T-helper 2 cell treated with Interferon-gamma antibody and Interleukin-4, amounts not matched to agents 5 μg/mL and 100 μg/mL, for 36 hours (primary cell): Measurements from ENCODE around the gene ZNF423.

ENCODE experiments used
- DNase-seq: peaks from one replicate; pipeline ENCODE4 v3.0.0; 2021; ENCODE audit warnings: low spot score
- H3K27ac Mint-ChIP-seq: one replicate; pipeline ENCODE4 v1.8.0; 2021; ENCODE audit warnings: mild to moderate bottlenecking, mixed read lengths
- H3K27me3 Mint-ChIP-seq: one replicate; pipeline ENCODE4 v1.8.0; 2021; ENCODE audit warnings: low read depth, mixed read lengths
- H3K36me3 Mint-ChIP-seq: one replicate; pipeline ENCODE4 v1.8.0; 2021; ENCODE audit warnings: low read depth, mixed read lengths
- H3K4me1 Mint-ChIP-seq: one replicate; pipeline ENCODE4 v1.8.0; 2021; ENCODE audit warnings: low read depth, mixed read lengths
- H3K4me3 Mint-ChIP-seq: one replicate; pipeline ENCODE4 v1.8.0; 2022; ENCODE audit warnings: mild to moderate bottlenecking, moderate library complexity, mixed read lengths
- H3K9me3 Mint-ChIP-seq: one replicate; pipeline ENCODE4 v1.8.0; 2021; ENCODE audit warnings: mixed read lengths

ZNF423 gene

GRCh38 chr16:49483651-49484450 lies 372.1 kb downstream of the ZNF423 start:
- DNase-seq = no peak
- H3K4me3 Mint-ChIP-seq = no peak overlapping the region
- H3K9me3 Mint-ChIP-seq = no peaks in the 10 kb centered on the region
- peaks cover 25% of the 10 kb centered on the region for H3K27me3 Mint-ChIP-seq
- no peak overlapping the region for H3K27ac Mint-ChIP-seq
- H3K4me1 Mint-ChIP-seq = no peaks in the 10 kb centered on the region
- H3K36me3 Mint-ChIP-seq = no peaks in the 10 kb centered on the region

DNA sequence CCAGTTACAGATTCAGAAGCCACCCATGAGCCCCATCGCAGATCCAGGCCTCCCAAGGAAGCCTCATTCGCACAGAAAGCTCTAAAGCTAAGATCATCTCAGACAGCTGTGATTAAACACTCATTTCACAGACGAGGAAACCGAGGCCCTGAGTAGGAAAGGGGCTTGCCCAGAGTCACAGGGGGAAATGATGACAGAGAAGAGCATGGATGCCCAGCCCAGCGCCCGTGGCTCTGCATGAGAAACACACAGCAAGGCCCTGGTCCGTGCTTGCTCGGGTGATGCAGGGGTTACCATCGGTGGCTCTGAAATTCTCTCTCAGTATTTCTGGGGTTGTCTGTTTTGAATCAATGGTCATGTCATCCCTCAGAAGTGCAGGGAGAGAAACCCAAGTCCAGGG lies 372.7 kb downstream of the ZNF423 start:
- no peaks in the 10 kb centered on the region for H3K4me1 Mint-ChIP-seq
- no peak overlapping the region for H3K4me3 Mint-ChIP-seq
- no peaks in the 10 kb centered on the region for H3K36me3 Mint-ChIP-seq
- H3K27ac Mint-ChIP-seq = no peak overlapping the region
- H3K9me3 Mint-ChIP-seq = no peaks in the 10 kb centered on the region
- H3K27me3 Mint-ChIP-seq = peaks cover 25% of the 10 kb centered on the region
- no peak for DNase-seq

DNA sequence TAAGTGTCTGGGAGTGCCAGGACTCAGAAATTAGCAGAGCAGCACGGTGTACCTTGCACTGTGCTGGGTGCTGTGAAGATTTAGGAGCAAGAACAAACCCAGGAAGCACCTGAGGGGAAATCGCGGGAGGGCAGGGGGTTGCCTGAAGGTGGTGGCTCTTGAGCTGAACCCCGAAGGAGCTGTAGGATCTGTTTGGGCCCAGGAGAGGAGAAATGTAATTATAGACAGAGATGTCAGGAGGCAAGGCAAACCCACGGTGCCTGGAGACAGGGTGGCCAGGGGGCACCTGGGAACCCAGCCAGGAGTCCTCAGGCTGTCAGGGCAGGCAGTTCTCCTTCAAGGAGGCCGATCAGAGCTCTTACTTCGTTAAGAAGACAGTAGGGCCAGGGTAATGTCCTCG lies 373.2 kb downstream of the ZNF423 start:
- Mint-ChIP-seq H3K4me3 (no peak overlapping the region), H3K4me1 (no peaks in the 10 kb centered on the region), H3K27ac (no peak overlapping the region), H3K27me3 (peaks cover 25% of the 10 kb centered on the region), H3K9me3 (no peaks in the 10 kb centered on the region), H3K36me3 (no peaks in the 10 kb centered on the region)
- DNase-seq = no peak

DNA sequence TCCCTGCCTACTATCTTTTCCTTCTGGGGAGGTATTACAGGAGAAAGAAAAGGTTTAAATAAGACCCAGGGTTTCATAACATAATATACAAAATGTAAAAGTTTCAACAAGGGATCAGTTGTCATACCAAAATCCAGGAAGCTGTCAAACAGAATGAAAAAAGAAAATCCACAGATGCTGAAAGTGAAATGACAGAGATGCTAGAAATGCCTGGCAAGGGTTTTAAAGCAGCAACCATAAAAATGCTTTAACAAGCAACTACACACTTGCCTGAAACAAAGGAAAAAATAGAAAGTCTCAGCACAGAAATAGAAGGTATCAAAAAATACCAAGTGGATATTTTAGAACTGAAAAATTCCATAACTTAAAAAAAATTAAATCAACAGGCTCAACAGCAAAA lies 377.3 kb downstream of the ZNF423 start:
- H3K27ac Mint-ChIP-seq = no peak overlapping the region
- H3K9me3 Mint-ChIP-seq = no peaks in the 10 kb centered on the region
- no peak for DNase-seq
- H3K4me1 Mint-ChIP-seq = no peaks in the 10 kb centered on the region
- H3K4me3 Mint-ChIP-seq = no peak overlapping the region
- no peaks in the 10 kb centered on the region for H3K36me3 Mint-ChIP-seq
- H3K27me3 Mint-ChIP-seq = peaks cover 21% of the 10 kb centered on the region

DNA sequence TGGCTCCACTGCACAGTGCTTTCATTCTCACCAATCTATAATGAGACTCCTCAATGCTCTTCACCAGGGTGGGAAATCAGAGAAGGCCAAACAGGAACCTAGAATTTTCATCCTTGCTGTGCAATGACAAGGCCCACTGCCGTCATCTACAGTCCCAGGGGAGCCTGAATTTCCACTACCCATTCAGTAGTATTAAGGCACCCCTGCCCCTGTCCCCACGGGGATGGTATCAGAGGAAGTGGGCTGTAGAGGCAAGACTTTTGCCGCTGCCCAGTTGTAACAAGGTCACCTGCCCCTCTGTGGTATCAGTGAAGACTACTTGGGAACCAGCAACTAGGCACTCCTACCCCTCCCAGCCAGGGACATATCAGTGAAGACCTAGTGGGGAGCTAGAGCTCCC lies 377.8 kb downstream of the ZNF423 start:
- DNase-seq = no peak
- Mint-ChIP-seq H3K4me1 (no peaks in the 10 kb centered on the region), H3K27me3 (peaks cover 19% of the 10 kb centered on the region), H3K27ac (no peak overlapping the region), H3K9me3 (no peaks in the 10 kb centered on the region), H3K4me3 (no peak overlapping the region), H3K36me3 (no peaks in the 10 kb centered on the region)

GRCh38 chr16:49477250-49477895 lies 378.5 kb downstream of the ZNF423 start:
- no peak for DNase-seq

DNA sequence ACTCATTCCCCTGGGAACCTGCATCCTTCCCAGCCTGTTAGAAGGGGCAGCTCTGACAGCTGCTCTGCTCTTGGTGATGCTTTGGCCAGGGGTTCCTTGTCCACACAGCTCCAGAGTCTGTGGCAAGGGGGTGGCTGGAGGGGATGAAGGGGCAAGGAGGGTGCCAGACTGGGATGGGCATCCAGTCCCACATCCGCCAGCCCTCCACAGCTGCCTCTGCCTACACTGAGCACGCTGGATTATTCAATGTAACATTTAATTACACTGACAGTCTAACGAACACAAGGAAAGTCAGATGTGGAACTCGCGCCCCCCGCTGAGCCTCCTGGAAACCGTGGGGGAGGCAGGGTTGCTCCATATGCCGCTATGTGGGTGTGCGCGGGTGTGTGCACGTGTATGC lies 381.2 kb downstream of the ZNF423 start:
- Mint-ChIP-seq H3K4me1 (no peaks in the 10 kb centered on the region), H3K27me3 (peaks cover 5% of the 10 kb centered on the region), H3K27ac (no peak overlapping the region), H3K36me3 (no peaks in the 10 kb centered on the region), H3K9me3 (no peaks in the 10 kb centered on the region), H3K4me3 (no peak overlapping the region)
- DNase-seq = no peak

More at GRCh38 chr16:49477250-49477895, 378.5 kb downstream of the ZNF423 start:
- peaks cover 14% of the 10 kb centered on the region for H3K27me3 Mint-ChIP-seq
- H3K4me3 Mint-ChIP-seq = no peak overlapping the region
- no peak overlapping the region for H3K27ac Mint-ChIP-seq
- H3K4me1 Mint-ChIP-seq = no peaks in the 10 kb centered on the region
- H3K36me3 Mint-ChIP-seq = no peaks in the 10 kb centered on the region
- no peaks in the 10 kb centered on the region for H3K9me3 Mint-ChIP-seq

- H3K4me1 Mint-ChIP-seq = no peaks in the 10 kb centered on the region
- peaks cover 5% of the 10 kb centered on the region for H3K27me3 Mint-ChIP-seq
- H3K36me3 Mint-ChIP-seq = no peaks in the 10 kb centered on the region
- H3K27ac Mint-ChIP-seq = no peak overlapping the region
- DNase-seq = no peak
- no peak overlapping the region for H3K4me3 Mint-ChIP-seq
- H3K9me3 Mint-ChIP-seq = no peaks in the 10 kb centered on the region
Observed at GRCh38 chr16:49473773-49474172, 382.1 kb downstream of the ZNF423 start.

- peaks cover 5% of the 10 kb centered on the region for H3K27me3 Mint-ChIP-seq
- DNase-seq = no peak
- H3K27ac Mint-ChIP-seq = no peak overlapping the region
- no peaks in the 10 kb centered on the region for H3K4me1 Mint-ChIP-seq
- H3K36me3 Mint-ChIP-seq = no peaks in the 10 kb centered on the region
- no peaks in the 10 kb centered on the region for H3K9me3 Mint-ChIP-seq
- no peak overlapping the region for H3K4me3 Mint-ChIP-seq
Observed at GRCh38 chr16:49473131-49473530, 382.8 kb downstream of the ZNF423 start.

GRCh38 chr16:49472598-49472997 lies 383.3 kb downstream of the ZNF423 start:
- H3K9me3 Mint-ChIP-seq = no peaks in the 10 kb centered on the region
- H3K27ac Mint-ChIP-seq = no peak overlapping the region
- H3K36me3 Mint-ChIP-seq = no peaks in the 10 kb centered on the region
- peaks cover 5% of the 10 kb centered on the region for H3K27me3 Mint-ChIP-seq
- H3K4me1 Mint-ChIP-seq = no peaks in the 10 kb centered on the region
- no peak for DNase-seq
- H3K4me3 Mint-ChIP-seq = no peak overlapping the region

DNA sequence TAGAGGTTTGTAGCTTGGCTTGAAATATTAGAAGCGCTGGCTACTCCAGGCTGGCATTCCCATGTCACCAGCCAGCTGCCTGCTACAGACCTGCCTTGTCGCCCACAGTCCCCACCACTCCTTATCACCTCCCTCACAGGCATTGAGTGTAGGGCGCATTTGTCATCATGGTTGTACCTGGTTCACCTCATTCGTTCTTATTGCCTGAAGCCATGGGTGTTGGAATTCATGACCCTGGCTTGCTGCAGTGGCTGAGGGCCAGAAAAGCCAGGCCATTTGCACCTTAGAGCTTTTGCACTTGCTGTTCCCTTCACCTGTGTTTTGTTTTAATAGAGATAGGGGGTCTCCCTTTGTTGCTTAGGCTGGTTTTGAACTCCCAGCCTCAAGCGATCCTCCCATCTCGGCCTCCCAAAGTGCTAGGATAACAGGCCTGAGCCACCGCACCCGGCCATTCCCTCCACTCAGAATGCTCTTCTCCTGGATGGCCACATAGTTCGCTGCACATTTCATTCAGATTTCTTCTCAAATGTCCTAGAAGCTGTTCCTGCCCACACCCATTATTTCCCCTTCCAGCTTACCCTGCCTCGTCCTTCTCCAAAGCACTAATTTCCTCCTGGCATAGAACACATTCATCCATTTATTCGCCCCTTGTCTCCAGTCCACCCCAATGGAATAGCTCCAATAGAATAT lies 384.7 kb downstream of the ZNF423 start:
- Mint-ChIP-seq H3K4me1 (no peaks in the 10 kb centered on the region), H3K36me3 (no peaks in the 10 kb centered on the region), H3K27me3 (peaks cover 6% of the 10 kb centered on the region), H3K4me3 (no peak overlapping the region), H3K9me3 (no peaks in the 10 kb centered on the region), H3K27ac (no peak overlapping the region)
- DNase-seq = no peak

DNA sequence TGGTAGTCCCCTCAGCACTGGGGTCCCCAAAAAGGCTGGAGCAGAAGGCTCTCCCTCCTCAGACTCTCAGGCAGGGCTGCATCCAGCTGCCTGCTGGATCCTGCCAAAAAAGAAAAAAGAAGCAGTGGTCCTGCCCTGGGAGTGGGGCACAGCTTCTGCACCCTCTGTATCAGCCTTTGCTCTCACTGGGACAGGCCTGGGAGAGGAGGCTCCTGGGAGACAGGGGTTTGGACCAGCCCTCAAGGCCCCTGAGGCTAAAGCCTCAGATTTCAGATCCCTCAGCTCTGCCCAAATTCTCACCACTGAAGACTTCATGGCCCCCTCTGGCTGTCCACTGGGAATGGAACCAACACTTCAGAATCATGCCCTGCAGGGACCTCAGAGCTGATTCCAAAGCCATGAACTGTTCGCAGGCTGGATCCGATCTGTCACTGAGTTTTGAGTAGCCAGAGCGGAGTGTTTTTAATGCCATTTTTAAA lies 385.4 kb downstream of the ZNF423 start:
- Mint-ChIP-seq H3K4me1 (no peaks in the 10 kb centered on the region), H3K27ac (no peak overlapping the region), H3K27me3 (peaks cover 8% of the 10 kb centered on the region), H3K9me3 (no peaks in the 10 kb centered on the region), H3K36me3 (no peaks in the 10 kb centered on the region), H3K4me3 (no peak overlapping the region)
- no peak for DNase-seq

- DNase-seq = no peak
- Mint-ChIP-seq H3K9me3 (no peaks in the 10 kb centered on the region), H3K4me1 (no peaks in the 10 kb centered on the region), H3K36me3 (no peaks in the 10 kb centered on the region), H3K27me3 (peaks cover 8% of the 10 kb centered on the region), H3K4me3 (no peak overlapping the region), H3K27ac (no peak overlapping the region)
Observed at GRCh38 chr16:49469930-49470451, 385.9 kb downstream of the ZNF423 start.

DNA sequence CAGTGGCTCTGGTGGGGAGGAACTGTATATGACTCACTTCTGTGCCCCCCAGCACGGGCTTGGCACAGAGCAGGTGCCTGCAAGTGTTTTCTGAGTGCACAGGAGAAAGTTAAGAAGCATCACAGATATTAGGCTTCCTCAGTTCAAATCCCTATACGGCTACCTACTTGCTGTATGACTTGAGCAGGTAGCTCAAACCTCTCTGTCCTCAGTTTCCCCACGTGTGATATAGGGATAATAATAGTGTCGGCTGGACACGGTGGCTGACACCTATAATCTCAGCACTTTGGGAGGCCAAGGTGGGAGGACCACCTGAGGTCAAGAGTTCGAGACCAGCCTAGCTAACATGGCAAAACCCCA lies 386.6 kb downstream of the ZNF423 start:
- Mint-ChIP-seq H3K27me3 (peaks cover 12% of the 10 kb centered on the region), H3K27ac (no peak overlapping the region), H3K36me3 (no peaks in the 10 kb centered on the region), H3K9me3 (no peaks in the 10 kb centered on the region), H3K4me1 (peaks cover 5% of the 10 kb centered on the region), H3K4me3 (no peak overlapping the region)
- no peak for DNase-seq
